Measurements from ENCODE around the gene ELOA.

- no peak for TF ChIP-seq ZNF274 (IDR thresholded peaks at IDR 0.05; ENCODE audit: low read depth, low read length)
- no peak for TF ChIP-seq YY1 (IDR thresholded peaks at IDR 0.05; ENCODE audit: insufficient read depth, insufficient read length)
Measured at GRCh38 chr1:23743287-23744152, at the start of gene ELOA.

Data from NT2/D1 (cell line).